Endometrial microvascular endothelial cells (primary cell): ENCODE measurements around the gene GRIA1. TPM values are rescaled to one million over a fixed set of nuclear protein-coding genes. Genes with fewer than 3 reads are reported as not detected.

ENCODE experiments used
- in situ Hi-C: cut with HindIII; loops from 2 replicates; pipeline ENCODE4 v1.10.0; 2017; ENCODE audit warnings: low sequenced_read_pairs, low pct_unique_long_range_greater_than_20kb; ENCODE audit errors: inconsistent ontology term
- total RNA-seq: library from RNA; depleted of rRNA; stranded (reverse); fragments of >200 nt; gene quantifications from one replicate; pipeline ENCODE4 v1.2.3, GENCODE V29; 2015; ENCODE audit errors: inconsistent ontology term

Gene GRIA1
- total RNA-seq, 1 donor from 2014 or later: not detected

DNA sequence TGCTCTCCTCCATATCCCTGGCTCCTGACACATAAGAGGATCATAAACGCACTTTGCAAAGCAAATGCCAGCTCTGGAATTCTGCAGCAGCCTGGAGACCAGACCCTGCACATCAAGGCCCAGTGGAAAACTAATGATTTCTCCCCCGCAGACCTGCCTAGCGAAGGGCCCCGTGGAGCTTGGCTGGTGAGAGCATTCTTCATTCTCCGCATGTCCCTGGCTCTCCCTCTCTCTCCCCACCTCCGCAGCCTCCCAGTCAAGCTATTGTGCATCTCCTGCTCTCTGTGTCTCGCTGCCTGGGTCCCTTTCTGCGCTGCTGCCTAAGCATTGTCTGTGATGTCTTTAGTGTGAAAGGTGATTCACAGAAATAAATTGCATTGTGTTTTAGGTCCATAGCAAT, 46.7 kb downstream of the GRIA1 start:
- in situ Hi-C loops: no loop called here

DNA sequence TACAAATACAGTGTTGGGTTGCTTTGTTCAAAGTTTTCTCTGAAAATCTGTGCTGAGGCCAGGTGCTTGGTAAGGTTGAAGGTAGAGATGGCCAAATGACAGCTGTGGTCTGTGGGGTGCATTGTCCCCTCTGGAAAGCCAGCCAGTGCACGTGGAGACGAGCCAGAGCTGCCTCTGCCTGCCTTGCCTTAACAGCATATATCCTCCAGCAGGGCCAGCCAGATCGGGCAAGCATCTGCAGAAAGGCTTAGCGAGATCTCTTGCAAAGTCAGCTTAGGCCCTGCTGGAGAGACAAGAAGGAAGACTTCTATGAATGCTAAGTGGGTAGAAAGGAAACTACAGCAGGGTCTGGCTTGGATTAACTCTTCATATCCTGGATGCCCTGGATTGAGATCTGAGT, 49.5 kb downstream of the GRIA1 start:
- in situ Hi-C loops: no loop called here

DNA sequence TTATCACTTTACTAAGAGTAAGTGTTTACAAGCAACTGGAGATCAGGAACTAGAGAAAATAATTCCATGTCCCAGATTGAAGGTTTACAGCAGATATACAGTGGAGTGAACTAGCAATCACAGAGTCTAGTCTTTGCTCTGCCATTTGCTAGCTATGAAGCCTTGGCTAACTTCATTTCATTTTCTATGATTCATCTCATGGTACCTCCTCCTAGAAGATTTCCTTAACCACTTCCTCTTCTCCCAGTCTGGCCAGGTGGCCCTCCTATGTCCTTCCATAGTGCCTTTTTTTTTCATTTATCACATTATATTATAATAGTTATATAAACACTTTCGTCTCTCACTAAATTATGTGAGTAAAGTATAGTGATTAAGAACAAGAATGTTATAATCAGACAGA, 52.1 kb downstream of the GRIA1 start:
- in situ Hi-C loops: no loop called here

DNA sequence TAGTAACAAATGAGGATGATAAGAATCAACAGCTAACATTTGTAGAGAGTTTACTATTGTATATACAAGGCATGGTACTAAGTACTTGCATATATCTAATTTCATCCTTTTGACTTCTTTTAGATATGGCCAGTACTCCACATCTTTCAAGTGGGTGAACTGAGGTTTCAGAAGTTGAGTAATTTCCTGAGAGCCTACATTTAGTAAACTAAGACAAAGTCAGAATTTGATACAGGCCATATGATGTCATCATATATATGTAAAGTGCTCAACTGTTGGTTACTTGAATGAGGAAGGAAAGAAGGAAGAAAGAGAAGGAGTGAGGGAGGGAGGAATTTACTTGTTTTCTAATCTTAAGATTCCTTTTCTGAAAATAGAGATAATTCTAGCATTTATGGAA, 52.8 kb downstream of the GRIA1 start:
- in situ Hi-C loops: no loop called here

DNA sequence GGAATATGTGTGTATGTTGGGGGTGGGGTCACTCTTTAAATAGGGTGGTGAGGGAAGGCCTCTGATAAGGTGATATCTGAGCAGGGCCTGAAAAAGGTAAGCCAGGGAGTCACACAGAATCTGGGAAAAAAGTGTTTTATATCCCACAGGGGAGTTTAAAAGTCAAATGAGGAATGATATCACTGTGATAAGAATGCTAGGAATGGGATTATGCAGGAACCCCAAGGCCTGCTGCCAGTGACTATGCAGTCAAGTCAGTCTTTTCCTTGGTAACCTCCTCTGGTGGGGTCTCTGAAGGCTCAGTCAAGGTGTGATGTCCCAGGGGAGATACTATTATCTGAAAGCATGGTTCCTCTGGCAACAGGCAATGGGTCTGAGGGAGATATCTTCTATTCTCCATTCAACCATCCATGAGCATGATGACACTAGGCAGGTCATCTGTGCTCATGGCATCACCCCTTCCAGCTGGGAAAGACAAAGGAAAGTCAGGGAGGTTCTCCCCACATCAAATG, 53.5 kb downstream of the GRIA1 start:
- in situ Hi-C loops: no loop called here

DNA sequence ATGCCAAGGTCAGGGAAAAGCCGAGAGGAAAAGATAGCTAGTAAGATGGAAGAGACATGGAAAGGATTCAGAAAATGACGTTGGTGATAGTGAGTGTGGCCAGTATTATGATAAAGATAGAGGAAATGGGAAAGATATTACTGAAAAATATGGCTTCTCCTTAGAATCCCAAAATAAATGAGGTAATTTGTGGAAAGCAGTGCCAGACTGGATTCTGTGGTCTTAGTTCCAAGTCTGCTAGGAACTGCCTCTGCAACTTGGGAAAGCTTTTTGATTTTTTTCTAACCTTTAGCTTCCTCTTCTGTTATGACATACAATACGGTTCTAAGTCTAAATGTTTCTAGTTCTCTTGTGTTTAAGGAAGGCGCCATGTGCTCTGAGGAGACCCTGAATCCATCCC, 54.2 kb downstream of the GRIA1 start:
- in situ Hi-C loops: no loop called here

DNA sequence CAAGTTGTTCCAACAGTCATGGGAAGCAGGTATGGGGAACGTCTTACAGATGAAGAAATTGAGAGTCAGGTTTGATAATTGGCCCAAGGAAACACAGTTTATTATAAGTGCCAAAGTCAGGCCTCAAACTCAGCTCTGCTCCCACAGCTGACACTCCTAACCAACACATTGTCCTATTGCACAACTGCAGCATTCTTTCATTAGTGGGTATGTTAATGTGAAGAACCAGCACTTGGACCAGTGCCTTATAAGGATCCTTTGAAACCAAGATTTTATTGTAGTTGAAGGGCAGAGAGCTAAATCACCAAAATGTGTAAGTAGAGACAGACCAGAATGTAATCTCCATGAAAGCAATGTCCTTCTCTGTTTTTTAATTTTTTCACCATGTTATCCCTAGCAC, 56.1 kb downstream of the GRIA1 start:
- in situ Hi-C loops: no loop called here

DNA sequence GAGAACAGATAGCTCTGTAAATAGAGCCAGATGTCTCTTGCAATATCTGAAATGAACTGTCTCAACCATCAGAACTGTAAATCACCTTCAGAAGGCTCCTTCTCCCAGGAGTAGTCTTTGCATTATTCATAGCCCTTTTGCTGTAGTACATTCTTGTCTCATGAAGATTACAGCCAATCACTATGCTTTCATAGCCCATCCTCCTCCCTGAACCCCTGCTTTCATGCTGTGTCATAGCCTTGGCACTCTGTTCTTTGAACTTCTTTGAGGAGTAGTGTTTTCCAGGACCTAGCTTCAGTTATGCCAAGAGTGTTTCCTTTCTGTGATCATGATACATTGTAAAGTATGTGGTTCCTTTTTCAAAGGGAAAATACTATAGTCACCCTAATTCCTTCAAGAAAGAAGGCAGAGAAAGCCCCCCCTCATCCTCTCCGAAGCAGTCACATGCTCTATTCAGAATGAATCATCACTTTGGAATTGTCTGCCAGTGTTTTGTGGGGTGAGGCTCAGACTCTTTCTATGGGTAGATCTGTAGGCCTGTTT, 61.1 kb downstream of the GRIA1 start:
- in situ Hi-C loops: no loop called here

DNA sequence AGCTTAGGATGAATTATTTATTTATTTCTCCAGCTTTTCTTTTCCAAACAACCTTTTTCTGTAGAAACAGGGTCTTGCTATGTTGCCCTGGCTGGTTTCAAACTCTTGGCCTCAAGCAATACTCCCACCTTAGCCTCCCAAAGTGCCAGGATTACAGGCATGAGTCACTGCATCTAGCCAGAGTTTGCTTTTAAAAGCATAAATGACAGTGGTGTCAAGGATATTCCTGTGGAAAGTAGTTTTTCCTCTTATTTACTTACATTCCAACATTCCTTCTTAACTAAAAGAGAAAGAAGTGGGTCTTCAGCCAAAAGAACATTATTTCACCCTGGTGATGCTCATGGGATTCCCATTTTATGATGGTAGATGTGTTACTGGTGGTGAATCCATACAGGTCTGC, 62.4 kb downstream of the GRIA1 start:
- in situ Hi-C loops: no loop called here

DNA sequence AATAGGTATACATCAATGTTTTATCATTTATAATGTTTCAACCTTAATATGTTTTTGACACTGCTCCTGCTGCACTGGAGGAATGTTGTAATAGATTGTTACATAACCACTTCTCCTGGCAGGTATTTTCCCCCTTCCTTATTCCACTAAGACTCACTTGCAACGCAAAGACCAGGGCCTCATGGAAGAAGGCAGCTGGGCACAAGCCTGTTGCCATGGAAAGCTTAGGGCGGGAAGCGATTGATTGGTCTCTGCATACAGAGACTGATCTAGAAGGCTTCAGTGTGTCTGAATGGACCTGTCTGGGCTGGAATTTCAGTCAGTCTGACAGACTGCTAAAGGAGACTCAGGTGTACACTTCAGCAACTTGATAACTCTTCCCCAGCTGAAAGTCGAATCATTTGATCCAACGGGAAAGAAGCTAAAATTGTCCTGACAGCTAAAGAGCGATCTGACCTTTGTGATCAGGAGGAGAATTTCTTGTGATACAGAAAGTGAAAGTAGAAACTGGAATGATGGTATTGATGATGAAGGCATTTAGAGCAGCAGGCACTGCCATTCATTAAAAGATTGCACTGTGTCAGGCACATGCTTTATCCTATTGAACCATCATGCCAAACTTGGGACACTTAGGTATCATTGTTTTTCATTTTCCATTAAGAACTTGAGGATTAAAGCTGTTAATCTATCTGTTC, 65.1 kb downstream of the GRIA1 start:
- in situ Hi-C loops: no loop called here

DNA sequence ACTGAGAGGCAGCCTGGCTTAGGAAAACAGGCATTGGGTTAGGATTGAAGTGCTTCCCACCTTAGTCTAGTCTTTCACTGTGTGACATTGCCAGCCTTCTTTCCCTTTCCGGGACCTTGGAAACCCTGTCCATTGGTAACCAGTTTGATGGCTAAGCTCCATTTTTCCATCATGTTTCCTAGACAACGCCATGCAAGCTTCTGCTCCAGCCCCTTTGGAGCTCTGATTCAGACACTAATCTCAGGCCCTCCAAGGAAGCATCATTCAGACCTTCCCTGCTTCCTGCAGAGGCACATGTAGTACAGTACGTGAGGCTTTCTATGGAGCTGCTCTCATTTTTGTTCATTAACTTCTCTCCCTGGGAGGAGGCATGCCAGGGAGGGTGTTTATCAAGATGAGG, 68.5 kb downstream of the GRIA1 start:
- in situ Hi-C loops: no loop called here

DNA sequence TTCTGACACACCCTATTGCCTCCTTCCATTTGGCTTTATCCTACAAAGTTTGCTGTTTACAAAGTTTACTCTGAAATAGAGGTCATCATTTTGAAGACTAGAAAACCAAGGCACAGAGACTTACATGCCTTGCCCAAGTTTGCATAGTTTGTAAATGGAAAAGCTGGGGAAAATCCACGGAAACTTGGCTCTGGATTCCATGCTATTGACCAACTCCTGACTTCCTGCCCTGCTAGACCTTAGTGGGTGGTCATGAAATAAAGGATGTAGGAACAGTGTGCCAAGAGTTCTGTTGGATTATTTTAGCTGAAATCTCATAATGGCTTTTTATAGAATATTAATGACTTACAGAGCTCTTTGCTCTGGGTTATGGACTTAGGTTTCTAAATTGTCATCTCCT, 69.5 kb downstream of the GRIA1 start:
- in situ Hi-C loops: no loop called here

DNA sequence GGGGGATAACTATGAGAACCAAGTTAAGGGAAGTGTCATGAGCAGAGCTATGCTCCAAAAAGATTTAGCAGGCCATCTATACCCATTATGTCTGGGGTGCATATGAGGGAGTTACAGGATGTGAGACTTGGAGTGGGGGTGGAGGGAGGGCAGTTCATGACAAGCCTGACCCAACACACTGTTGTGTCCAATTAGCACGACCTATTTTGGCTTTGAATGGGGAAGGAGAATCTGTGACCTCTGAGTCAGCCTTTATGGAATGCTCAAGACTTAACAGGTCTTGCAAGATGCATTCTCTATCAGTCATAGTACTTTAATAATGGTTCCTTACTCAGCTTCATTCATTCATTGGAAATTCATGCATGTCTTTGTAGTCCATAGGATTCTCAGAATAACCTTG, 71.7 kb downstream of the GRIA1 start:
- in situ Hi-C loops: no loop called here

DNA sequence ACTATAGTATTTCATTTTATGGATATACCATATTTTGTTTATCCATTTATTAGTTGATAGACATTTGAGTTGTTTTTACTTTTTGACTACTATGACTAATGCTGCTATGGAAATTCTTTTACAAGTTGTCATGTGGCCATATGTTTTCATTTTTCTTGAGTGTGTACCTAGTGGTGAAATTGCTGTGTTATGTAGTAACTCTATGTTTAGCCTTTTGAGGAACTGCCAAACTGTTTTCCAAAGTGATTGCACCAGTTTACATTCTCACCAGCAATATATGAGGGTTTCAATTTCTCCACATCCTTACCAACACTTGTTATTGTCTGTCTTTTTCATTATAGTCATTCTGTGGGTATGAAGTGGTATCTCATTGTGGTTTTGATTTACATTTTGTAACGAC, 75.4 kb downstream of the GRIA1 start:
- in situ Hi-C loops: no loop called here

DNA sequence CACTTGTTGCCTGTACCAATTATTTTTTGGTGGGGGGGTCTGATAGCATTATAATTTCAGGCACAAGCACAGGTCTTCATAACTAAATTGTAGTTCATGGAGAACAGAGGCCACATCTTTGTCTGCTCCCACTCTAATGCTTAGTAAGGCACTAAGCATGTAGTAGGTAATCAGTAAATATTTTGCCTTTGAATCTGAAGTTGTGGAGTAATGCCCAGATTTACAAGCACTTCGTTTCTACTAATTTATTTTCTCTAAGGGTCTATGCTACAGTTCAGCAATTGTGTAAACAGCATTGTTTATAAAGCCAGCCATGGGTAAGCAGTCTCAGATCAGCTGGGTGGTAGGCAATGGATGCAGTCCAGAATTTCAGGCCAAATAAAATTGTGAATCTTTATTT, 78.6 kb downstream of the GRIA1 start:
- in situ Hi-C loops: no loop called here

DNA sequence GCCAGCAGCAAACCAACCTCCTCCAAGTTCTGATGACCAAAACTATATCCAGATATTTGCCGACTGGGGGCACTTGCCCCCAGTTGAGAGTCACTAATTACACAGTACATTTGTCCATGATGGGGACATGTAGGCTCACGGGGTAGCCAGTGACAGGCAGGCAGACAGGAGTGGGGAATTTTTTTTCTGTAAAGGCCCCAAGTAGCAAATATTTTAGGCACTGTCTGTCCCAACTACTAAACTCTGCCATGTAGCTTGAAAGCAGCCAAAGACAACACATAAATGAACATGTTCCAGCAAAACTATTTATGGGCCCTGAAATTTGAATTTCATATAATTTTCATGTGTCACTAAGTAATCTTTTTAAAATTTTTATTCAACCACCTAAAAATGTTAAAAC, 80.7 kb downstream of the GRIA1 start:
- in situ Hi-C loops: no loop called here

DNA sequence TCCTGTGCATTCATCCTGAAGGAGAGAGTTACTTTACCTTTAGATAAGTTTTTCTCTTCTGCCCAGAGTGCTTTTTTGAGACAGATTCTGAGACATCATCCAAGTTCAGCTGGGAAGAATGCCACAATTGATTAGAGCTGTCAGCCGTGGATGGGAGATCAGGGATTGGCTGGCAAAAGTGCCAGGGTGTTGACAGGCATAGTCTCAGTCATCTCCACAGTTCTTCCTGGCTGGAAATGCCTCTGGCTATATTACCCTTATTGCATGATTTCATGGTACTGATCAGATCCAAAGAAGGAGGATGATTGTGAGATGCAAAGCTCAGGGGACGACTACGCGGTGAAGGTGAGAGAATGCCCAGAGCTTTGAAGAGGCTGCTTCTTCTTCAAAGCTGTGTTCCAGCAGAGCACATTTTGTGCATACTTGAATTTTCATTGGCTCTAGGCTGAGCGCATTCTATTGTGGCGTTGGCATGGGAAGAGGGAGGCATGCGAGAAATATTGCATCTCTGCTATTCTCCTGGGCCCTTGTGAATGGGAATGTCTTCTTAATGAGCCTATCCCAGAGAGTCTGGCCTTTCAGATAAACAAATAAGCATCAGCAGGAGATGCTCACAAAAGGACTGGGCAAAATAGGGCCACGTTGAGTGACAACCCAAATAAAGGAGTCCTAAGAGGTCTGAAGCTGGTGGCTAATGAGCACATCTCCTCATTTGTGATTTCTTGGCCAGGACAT, 82.1 kb downstream of the GRIA1 start:
- in situ Hi-C loops: no loop called here

DNA sequence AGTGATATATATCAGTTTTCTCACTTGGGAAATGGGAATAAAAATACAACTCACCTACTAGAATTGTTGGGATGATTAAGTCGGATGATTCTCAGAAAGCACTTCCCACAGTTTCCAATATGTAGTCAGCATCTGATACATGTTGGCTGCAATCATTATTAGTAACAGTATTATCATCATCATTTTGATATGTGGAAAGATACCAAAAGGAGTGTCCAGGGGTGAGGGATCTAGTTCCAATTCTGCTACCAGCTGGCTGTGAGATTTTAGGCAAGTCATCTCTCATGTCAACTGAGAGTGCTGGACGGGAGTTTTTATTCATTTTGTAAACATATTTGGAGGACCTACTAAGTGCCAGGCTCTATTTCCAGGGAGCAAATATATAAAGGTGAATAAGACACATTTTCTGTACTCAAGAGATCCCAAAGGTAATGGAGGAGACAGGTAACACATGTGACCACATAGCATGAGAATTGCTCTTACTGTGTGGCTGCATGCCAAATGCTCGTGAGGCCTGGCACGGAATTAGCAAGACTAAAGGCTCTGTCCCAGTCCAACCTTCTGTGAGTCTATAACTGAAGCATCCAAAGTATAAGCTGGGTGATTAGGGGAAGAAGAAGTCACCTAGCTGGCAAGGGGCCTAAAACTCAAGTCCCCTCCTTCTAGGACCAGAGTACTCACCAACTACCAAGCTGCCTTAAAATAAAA, 83.0 kb downstream of the GRIA1 start:
- in situ Hi-C loops: no loop called here

DNA sequence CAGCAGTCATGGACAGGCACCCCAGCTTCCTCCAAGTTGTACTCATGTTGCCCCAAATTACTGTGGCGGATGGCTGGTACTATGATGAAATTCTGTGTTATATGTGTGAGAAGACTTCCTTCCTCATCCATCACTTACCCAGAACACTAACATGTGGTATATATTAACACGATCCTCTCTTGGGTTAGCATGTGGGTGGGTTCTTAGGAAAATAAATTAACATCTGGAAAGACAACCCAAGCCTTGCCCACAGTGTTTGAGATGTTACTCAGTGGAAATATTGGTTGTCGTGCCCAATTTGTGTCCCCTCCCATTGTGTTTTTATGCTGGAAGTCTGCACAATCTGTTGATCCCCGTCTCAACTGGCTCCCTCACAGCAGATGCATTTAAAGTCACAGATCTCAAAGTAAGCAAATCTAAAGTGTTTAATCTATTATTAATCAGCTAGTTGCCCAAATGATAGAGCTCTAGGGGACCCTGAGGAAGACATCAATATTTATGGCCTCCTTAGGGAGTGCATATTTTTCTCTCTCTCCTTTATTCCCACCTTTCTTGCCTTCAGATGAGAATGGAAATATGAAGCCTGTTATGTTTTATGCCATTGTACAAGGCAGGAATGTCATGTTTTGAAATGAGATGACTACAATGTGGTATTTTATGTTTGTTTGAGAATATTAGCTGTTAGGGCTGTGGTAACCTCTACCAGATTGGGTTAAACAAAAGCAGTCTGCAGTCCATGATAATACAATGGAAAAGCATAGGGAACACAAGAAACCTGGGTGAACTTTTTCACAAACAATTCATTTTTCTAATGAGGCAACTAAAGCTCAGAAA, 93.9 kb downstream of the GRIA1 start:
- in situ Hi-C loops: no loop called here
